DMS79 (cell line): Measurements from ENCODE around the gene DNAH5.
"Not testable (repeated sequence)": the region's sequence is repeated elsewhere in the genome, so short reads cannot be mapped to it uniquely, and the experiment has no call there.

Experiments
- DNase-seq: peaks from one replicate; lab custom pipeline; 2025; lab: John Stamatoyannopoulos, UW

DNAH5 gene

DNA sequence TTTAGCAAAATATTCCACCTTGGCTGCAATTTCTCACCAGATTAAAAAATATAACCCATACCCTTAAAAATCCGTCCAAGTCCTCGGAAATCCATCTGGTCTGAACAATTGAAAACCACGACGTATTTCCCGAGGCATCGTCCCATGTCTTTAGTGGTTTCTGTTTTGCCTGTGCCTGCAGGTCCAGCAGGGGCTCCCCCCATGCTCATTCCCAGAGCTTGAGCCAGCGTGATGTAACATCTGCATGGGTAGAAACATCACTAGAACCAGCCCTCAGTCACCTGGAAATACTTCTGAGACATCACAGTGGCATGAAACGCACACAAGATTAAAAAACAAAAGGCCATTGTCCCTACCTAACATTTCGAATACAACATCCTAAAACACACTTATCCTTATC, 114.0 kb downstream of the DNAH5 start:
- DNase-seq = no peak

GRCh38 chr5:13821366-13821765, 123.1 kb downstream of the DNAH5 start:
- no peak for DNase-seq

- DNase-seq = no peak
Observed at GRCh38 chr5:13816126-13816525, 128.4 kb downstream of the DNAH5 start.

DNA sequence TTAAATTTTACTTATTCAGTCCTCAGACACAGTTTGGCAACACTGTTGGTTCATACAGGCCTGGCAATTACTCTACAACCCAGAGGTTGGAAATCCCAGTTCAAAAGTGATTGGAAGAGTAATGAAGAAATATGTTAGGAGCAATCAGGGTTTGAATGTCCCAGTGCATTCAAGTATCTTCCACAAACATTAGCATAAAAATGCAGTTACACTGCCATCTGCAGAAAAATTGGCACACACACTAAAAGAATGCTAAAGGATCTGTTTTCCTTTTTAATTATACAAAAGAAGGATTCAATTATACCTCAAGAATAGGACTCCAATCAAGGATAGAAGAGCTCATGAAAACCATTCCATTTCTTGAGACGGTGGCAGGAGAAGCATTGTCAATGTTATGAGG, 130.2 kb downstream of the DNAH5 start:
- DNase-seq = no peak

DNA sequence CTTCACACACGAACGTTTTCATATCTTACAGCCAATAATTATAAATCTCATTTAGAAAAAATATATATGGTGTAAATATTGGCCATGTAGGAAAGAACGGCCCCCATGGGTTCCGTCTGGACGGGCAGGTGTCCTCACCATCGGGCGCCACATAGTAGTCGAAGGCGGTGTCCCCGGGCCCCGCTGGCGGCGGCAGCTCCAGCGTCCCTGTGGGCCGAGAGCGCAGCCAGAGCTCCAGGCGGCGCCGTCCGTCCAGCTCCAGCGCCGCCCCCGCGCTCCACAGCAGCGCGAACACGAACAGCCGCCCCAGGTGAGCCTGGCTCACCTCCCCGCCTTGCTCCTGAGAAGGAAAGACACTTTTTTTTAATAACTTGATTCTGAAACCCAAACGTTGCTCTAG, 134.6 kb downstream of the DNAH5 start:
- no peak for DNase-seq

DNA sequence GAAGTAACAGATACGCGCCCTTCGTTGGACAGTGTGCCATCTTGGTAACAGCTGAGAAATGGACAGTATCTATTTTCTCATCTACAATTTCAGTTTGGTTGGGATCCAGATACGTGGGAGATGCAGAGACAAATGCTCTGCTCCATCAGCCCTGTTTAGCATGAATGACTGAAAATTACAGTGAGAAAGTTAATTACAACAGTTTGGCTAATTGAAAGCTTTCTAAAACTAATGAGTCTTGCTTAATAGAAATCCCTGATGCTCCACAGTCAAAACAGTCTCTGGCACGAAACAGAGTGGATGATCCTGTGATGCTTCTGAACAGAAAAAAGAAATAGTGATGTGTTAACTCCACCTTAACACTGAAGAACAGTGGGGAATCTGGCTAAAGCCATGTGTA, 140.2 kb downstream of the DNAH5 start:
- DNase-seq = no peak

DNA sequence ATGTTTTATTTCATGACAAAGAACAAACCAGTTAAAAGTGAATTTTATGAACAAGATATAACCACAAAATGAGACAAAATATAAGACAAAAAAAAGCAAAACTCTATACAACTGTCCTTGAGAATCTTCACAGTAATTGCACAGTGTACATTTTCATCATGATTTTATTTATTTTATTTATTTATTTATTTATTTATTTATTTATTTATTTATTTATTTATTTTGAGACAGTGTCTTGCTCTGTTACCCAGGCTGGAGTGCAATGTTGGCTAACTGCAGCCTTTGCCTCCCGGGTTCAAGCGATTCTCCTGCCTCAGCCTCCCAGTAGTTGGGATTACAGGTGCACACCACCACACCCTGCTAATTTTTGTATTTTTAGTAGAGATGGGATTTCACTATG, 145.9 kb downstream of the DNAH5 start:
- DNase-seq = not testable (repeated sequence)

DNA sequence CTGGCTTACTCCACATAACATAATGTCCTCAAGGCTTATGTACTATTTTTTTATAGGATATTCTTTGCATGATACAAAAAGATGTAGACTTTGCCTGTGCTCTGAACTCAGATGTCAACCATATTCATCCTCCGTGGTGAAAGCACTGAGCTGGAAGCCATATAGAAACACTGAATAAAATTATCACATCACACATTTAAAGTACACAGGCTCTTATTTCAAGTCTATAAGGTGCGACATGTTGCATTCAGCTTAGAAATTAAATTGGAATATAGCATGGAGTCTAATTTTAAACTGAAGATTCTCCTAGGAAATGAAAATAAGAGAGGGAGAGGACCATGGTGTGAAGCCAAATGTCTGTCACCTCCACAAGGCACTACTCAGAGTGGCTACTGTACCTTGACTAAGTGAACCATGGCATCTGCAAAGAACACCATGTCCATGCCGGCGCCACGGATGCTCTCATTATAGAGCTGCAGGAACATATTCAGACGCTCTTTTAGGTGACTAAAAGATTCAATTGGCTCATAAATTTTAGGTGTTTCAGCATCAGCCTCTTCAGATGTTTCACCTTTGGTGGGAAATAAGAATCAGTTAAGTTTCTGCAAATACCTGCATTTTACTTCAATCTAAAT, 158.6 kb downstream of the DNAH5 start:
- DNase-seq = no peak

- DNase-seq = no peak
Observed at GRCh38 chr5:13783726-13784125, 160.8 kb downstream of the DNAH5 start.

GRCh38 chr5:13780081-13780480, 164.4 kb downstream of the DNAH5 start:
- no peak for DNase-seq

GRCh38 chr5:13773649-13774048, 170.8 kb downstream of the DNAH5 start:
- no peak for DNase-seq

DNA sequence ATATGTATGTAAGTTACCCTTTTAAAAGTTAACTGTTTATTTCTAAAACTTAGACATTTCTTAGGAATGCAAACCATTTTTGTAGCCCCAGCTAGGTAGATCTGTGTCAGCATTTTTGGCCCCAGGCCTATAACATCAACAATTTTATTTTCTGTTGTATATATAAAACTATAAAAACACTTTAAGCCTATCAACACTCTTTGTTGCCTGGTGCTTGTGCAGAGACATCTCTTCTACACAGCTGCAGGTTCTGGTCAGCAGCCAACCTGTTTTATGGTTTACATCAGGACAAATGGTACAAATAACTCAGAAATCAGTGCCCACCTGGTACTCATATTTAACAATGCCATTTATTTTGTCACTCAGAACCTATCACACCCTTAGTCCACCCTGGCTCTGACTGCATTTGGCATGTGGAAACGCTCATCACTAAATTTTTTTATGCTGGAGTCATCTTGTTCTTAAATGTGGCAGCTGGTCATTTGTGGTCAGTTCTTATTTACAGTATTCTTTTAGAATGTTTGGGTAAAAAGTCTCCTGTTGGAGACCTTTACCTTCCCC, 173.4 kb downstream of the DNAH5 start:
- no peak for DNase-seq

GRCh38 chr5:13766236-13766635, 178.3 kb downstream of the DNAH5 start:
- DNase-seq = no peak

DNA sequence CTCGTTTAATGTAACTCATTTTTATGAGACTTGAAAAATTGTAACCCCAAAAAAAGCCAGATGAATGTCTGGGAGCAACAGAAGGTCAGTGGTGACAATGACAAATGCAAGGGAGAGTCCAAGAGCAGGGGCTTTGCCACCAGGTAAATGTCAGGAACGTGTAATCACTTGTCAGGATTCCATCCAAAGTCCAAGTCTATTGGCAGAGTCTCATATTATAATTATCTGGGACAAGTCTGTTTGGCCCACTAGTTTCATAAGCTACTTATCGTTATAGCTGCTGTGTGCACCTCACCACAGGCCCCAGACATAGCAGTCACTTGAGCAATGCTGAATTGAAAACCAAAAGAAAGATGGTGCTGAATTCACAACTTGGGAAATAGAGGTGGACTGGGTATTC, 180.8 kb downstream of the DNAH5 start:
- no peak for DNase-seq

DNA sequence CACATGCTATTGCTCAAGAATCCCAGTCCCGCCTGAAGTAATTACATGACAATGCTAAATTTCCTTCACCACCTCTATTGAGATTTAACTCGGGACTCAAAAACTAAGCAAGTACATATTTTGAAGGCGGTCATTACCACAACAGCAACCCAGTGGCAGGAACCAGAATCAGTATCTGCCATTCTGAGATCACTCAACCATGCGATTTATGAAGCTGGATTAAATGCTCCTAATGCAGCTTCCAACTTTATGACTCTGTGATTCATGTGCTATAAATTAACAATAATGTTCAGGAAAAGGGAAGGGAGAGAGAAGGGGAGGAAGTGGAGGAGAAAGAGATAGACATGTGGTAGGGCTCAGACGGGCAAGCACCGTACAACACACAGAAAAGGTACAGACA, 194.7 kb downstream of the DNAH5 start:
- no peak for DNase-seq

DNA sequence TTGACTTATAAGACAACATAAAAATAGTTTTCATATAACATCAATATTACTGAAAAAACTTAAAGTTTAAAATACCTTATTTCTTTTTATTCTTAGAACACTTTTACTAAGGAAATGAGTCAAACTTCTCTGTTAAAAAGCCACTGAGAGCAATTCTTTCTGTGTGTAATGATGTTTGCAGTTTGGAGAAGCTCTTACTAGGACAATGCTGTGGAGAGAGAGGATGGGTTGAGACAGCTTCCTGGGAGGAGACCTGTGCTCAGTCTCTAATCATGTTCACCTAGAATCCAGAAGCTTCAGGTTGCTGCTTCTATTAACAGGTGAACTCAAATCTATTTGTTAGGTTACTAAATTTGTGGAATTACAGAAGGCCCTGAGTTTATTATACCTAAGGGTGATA, 198.5 kb downstream of the DNAH5 start:
- DNase-seq = no peak

DNA sequence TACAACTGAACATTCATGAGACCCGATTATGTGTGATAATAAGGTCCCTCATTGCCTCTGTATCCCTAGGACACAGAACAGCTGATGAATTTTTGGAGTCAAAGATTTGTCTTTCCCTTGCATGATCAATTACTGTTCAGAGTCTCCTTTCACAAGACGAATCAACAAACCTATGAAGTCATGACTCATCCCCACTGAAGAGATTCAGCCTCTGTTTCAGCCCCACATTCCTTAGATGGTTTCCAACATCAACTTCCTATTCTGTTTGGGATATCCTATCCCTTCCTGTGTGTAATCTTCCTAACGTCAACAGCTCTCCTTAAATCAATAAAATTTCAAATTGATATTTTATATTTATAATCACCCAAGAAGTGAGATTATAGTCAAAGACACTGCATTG, 199.0 kb downstream of the DNAH5 start:
- no peak for DNase-seq

GRCh38 chr5:13740471-13740870, 204.0 kb downstream of the DNAH5 start:
- no peak for DNase-seq

GRCh38 chr5:13739479-13739878, 205.0 kb downstream of the DNAH5 start:
- DNase-seq = no peak

DNA sequence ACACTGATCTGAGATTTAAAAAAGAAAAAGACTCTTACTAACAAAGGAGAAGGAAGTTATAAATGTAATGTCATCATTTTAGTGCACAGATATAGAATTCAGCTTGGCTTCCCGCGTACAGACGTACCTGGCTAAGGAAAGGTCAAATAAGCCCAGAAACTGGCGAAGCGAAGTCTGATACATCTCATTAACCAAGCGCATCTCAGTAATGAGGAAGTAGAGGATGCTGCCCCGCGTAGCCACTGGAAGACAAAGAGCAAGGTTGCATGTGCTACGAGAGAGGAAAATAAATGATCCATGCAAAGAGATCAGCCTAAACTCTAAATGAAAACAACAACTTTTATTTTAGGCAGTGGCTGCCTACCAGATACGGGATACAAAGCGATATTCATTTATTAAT, 208.8 kb downstream of the DNAH5 start:
- DNase-seq = no peak

DNA sequence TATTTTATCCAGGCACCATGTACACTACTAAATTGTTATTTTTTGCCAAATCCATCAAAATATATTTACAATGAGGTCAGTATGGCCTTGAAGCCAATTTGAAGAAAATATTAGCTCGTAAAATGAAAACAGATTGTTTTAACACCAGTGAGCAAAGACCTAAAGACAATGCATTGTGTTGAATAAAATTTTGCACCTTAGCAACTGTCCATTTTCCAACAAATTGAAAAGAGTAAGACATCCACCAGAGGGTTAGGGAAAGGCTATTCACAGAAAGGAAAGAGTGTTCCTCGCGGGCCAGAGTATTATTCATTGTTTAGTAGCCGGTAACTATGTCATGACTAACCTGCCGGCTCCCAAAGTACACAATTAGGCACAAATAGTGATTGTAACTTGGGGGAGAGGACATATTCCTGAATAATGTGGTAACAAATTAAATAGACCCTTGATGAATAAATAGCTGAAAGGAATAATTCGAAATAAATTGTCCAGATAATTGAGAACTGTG, 213.3 kb downstream of the DNAH5 start:
- no peak for DNase-seq

GRCh38 chr5:13708906-13709305, 235.6 kb downstream of the DNAH5 start:
- no peak for DNase-seq

- no peak for DNase-seq
Observed at GRCh38 chr5:13708432-13708831, 236.1 kb downstream of the DNAH5 start.

GRCh38 chr5:13704396-13704795, 240.1 kb downstream of the DNAH5 start:
- DNase-seq = no peak
